B cell (primary cell): Measurements from ENCODE around the gene GUCY1B1.

Experiments used
- EZH2 ChIP-seq: IDR thresholded peaks from 2 replicates; pipeline ENCODE4 v1.6.1; 2012; ENCODE audit warnings: borderline replicate concordance, low read depth, mild to moderate bottlenecking, moderate library complexity, low read length; ENCODE audit not compliant: insufficient read depth, poor library complexity, severe bottlenecking
- TF ChIP-seq, protein P1 (sequence below): fragments of 200-600 bp; IDR thresholded peaks from one replicate; pipeline ENCODE4 v1.8.0; 2022; ENCODE audit warnings: antibody characterized with exemption, mild to moderate bottlenecking

GRCh38 chr4:155758481-155759371, at the start of gene GUCY1B1:
- TF ChIP-seq, protein P1, sequence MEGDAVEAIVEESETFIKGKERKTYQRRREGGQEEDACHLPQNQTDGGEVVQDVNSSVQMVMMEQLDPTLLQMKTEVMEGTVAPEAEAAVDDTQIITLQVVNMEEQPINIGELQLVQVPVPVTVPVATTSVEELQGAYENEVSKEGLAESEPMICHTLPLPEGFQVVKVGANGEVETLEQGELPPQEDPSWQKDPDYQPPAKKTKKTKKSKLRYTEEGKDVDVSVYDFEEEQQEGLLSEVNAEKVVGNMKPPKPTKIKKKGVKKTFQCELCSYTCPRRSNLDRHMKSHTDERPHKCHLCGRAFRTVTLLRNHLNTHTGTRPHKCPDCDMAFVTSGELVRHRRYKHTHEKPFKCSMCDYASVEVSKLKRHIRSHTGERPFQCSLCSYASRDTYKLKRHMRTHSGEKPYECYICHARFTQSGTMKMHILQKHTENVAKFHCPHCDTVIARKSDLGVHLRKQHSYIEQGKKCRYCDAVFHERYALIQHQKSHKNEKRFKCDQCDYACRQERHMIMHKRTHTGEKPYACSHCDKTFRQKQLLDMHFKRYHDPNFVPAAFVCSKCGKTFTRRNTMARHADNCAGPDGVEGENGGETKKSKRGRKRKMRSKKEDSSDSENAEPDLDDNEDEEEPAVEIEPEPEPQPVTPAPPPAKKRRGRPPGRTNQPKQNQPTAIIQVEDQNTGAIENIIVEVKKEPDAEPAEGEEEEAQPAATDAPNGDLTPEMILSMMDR: no peak
- no peak for TF ChIP-seq EZH2
